DMS153 treated with DMSO at 0.1 percent for 48 hours (cell line): ENCODE data around the gene SH3BP4.

ENCODE experiments used
- DNase-seq: peaks from one replicate; lab custom pipeline; 2025; ENCODE audit not compliant: unreplicated experiment; lab: John Stamatoyannopoulos, UW

The SH3BP4 gene

DNA sequence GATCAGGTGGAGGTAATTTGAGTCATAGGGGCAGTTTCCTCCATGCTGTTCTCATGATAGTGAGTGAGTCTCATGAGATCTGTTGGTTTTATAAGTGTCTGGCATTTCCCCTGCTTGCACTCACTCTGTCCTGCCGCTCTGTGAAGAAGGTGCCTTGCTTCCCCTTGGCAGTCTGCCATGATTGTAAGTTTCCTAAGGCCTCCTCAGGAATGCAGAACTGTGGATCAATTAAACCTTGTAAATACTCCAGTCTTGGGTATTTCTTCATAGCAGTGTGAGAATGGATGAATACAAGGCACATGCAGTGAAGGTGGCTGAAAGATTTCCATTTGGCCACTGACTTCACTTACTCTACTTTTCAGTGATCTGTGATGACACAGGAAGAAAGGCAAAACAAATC is 133.7 kb downstream of the SH3BP4 start:
- no peak for DNase-seq

DNA sequence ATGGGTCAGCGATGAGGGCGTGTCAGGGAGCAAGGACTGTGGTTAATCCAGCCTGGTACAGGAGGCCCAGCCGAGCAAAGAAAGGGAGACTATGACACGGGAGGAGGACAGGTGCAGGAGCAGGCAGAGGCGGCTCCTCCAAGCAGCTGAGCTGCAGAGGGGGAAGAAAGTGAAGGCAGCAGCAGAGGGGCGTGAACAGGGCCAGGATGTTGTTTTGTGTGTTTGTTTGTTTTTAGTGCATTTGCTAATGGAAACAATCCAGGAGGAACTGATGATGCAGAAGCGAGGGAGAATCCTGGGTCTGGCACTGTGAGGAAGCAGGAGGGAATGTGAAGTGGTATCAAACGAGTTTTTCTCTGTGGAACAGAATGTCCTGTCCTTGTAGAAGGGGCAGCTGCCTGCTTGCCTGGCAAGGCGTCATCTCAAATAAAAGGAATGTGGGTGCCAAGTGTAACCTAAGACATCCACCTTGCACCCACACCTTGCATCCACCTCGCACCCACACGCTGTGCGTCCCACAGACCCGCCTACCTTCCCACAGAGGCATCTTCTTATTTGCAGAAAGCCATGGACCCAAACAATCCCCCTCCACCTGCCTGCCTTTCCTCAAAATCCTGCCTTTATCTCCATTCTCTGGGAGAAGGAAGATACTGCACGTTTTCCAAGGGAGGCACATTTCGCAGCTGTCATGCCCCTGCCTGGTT is 134.8 kb downstream of the SH3BP4 start:
- DNase-seq: no peak

DNA sequence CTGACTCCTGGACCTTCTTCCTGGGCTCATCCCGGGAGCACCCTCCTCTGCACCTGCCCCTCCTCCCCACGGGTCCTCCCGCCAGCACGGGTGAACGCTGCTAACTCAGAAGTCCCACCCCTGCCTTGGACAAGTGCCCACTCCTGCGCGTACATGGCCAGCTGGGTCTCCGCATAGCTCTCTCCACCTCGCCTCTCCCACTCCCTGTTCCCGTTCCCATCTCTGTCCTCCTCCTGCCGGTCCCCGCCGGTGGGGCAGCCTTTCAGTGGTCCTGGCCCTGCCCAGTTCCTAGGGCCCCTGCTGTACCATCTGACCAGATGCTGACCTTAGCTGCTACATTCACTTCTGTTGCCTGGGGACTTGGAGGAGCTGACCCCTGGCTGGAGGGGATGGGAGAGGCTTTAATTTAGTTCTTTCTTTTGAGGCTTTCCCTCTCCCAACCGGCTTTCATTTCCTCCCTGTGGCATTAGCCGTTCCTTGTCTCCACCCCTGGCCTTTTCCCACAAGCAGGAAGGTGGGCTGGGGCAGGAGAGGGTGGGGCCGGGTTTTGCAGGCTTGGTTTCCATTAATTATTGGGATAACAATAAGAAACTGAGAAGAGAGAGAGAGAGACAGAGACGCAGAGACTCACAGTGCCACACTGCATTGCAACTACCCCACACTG is 136.1 kb downstream of the SH3BP4 start:
- DNase-seq: no peak

DNA sequence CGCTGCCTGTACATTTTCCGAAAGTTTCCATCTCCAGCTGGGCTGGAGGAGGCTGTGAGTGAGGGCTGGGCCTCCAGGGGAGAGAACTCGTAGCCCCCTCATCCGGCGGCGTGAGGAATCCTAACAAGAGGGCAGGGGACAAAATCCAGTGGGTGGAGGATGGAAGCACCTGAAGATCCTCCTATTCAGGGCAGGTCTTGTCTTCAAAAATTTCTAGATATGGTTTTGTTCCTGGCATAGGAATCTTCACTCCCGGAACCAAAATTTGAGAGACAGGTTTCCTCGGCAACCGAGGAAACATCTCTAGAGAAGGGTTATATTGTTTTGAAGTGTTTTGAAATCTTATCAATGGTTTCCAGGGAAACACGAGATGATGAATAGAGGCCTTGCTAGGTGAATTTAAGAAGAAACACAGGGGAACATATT is 136.7 kb downstream of the SH3BP4 start:
- peak; percentile 33 for DNase-seq

DNA sequence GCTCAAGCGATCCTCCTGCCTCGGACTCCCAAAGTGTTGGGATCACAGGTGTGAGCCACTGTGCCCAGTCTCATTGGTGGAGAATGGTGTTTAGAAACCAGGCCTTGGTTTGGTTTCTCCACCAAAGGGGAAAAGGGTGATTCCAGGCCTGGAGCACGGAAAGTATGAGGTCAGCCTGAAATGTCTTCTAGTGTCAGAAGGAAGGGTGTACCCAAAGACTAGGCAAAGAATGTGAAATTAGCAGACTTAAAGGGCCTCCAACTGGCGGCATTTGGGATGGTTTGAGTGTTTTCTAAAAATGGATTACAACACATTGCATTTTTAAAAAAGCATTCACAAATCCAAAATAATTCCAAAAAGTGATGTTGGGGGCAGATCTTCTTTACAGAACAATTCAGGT is 139.6 kb downstream of the SH3BP4 start:
- no peak for DNase-seq

DNA sequence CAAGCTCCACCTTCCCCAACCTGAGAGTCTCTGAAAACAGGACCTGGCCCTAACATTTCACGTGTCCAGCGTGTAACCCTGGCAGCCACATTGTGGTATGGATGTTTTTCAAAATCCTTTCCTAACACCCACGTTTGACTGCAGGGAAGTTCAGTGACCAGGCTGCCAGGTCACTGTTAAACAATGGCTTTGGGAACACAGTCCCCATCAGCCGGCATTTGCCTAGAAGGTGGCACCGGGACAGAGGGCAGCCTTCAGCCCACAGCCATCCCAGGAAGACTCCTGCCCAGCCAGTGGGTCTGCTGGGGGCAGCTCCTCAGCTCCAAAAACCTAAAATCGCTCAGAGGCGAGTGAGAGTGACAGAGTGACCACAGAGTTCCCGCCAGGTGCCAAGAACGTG is 140.2 kb downstream of the SH3BP4 start:
- no peak for DNase-seq

DNA sequence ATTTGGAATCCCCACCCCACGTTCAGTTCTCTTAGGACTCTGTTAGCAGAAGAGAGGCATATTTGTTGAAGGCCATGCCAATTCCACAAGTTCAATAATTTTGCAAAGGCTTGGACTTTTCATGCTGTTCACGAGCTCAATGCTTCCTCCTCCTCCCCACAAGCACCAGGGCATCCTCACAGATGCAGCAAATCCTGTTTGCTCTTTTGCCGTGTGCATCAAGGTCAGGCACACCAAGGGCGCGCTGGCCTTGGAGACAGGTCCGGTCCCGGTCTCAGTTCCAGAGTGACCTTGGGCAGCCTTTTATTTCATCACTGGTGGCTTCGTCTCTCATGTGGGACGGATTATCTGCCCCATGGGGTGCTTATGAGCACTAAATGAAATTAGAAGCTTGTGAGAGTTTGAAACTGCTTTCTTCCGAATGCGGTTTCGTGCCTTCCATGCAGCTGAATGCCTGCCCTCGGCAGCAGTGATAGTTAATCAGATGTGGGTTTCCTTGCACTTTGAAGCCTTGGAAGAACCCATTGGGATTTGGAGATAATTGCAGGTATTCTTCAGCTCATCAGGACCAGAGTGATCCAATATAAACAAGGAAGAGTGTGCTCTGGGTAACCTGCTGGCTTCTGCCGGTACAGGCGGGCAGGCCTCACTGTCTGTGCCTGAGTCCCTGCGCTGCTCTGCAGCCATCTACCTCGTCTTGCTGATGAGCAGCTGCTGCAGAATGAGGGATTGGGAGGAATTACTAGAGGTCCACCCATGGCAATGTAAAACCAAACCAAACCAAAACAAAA is 140.8 kb downstream of the SH3BP4 start:
- no peak for DNase-seq

DNA sequence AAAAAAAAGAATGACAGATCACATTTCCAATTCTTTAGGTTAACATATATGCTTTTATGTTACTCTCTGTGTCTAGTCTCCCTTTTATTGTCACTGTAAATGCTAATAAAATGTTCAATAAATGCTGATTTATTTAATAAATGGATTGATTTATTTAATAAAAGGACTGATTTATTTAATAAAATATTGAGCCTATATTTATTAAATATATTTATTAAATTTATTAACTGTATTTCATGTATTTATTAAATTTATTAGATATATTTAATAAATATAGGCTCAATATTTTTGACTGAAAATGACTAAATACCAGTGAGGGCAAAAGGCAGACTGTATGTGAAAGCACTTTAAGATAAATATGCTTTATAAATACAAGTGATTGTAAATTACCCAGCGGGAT is 142.6 kb downstream of the SH3BP4 start:
- DNase-seq: no peak

DNA sequence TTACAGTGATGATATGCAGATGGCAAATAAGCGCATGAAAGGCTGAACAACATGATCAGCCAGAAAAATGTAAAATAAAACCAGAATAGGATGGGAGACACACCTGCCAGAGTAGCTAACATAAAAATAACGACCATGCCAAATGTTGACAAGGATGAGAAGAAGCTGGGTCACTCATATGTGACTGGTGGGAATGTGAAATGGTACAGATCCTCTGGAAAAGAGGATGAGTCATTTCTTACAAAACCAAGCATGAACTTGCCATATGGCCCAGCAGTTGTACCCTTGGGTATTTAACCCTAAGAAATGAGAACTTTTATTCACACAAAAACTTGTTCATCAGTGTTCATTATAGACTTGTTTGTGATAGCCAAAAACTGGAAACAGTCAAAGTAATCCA is 143.8 kb downstream of the SH3BP4 start:
- no peak for DNase-seq

DNA sequence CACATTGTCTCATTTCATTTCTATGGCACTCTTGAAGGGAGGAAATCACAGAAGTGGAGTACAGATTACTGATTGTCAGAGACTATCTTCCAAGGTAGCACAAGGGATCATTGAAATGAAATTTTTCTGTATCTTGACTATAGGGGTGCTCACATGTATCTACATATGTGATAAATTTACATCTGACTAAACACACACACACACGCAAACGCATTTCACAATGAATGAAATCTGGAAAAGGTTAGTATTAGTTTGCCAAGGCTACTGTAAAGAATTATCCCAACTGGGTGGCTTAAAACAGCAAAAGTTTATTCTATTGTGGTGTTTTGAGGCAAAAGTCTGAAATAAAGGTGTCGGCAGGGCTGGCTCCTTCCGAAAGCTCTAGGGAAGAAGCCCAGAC is 144.6 kb downstream of the SH3BP4 start:
- DNase-seq: peak; percentile 15

DNA sequence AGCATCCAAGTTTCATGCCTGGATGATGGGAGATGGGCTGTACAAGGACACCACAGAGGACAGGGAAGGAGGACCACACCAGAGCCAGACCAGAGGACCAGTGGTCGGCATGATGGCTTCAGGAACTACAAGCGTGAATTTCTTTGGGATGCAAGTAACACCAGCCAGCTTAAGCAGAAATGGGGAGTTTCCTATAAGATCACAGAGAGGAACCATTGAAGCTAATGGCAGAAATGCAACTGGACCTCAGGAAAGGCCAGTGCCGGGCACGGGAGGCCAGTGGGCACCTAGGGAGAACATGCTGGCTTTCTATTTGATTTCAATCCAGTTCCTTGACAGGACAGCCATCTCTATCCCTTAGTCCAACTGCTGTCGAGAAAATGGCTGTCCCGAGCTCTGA is 145.4 kb downstream of the SH3BP4 start:
- no peak for DNase-seq

DNA sequence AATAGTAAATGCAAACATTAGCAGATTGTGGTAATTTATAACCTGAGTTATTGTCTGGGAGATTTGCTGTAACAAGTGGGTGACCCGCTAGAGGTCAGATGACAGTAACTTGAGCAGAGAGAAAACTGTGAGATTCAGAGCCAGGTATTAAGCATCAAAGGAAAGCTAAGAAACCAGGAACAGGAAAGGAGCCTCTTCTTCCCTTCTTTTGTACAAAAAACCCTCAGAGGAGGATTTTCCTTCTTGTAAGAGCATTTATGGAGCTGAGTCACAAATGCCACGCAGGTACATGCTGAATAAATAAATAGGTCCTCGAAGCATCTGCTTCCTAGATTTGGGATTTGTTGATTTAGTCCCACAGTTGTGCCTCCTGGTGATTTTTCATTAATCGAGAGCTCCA is 146.5 kb downstream of the SH3BP4 start:
- peak; percentile 59 for DNase-seq

DNA sequence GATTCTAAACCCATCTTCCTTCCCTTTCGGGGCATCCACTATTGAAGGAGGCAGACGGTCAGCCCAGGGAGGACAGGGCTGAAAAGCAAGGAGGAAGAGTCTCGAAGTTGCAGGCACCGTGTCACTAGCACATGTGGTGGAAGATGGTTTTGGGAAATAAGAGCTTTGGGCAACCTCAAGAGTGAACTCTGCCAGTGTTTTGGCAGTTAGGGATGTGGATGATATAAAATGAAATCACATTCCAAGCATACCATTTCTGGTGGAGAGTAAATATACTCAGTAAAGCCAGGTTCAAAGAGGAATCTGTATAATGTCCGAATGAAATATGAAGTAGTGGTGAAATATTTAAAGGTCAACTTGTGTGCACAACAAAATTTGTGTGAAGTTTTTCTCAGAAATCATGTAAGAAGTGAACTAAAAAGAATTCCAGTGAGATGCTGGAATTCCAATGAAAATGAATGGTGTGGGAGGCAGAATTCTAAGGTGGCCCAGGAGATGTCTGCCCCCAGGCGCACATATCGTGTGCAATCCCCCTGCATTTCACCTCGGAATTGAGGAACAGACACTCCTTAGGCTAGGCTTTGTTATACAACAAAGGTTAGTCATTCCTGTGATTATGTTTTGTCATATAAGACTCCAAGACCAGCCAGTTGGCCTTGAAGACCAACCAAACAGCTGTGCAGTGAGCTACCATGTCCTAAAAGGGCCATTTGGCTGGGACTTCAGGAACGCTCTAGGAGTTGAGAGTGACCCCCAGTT is 147.1 kb downstream of the SH3BP4 start:
- no peak for DNase-seq

DNA sequence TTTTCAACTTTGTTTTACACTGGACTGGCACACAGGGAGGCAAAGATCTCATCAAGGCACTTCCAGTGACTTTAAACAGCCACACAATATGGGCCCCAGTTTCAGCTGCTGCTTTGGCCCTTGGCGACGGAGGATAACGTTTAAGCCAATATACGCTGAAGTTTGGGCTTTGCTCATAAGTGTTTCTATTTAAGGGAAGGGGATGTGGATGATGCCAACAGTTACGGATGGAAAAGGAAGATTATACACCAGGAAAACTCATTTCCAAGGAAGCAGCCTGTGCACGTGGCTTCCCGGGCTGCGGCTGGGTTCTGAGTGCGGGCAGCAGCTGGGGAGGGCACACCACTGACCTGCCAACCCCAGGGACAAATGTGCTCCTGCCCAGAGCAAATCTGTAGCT is 151.1 kb downstream of the SH3BP4 start:
- DNase-seq: no peak
